ENCODE data around the gene ZBTB7C. TPM values are rescaled to one million over a fixed set of nuclear protein-coding genes. Genes with fewer than 3 reads are reported as not detected.

The ZBTB7C gene
- total RNA-seq, 1 donor from 2014 or later = not detected

DNA sequence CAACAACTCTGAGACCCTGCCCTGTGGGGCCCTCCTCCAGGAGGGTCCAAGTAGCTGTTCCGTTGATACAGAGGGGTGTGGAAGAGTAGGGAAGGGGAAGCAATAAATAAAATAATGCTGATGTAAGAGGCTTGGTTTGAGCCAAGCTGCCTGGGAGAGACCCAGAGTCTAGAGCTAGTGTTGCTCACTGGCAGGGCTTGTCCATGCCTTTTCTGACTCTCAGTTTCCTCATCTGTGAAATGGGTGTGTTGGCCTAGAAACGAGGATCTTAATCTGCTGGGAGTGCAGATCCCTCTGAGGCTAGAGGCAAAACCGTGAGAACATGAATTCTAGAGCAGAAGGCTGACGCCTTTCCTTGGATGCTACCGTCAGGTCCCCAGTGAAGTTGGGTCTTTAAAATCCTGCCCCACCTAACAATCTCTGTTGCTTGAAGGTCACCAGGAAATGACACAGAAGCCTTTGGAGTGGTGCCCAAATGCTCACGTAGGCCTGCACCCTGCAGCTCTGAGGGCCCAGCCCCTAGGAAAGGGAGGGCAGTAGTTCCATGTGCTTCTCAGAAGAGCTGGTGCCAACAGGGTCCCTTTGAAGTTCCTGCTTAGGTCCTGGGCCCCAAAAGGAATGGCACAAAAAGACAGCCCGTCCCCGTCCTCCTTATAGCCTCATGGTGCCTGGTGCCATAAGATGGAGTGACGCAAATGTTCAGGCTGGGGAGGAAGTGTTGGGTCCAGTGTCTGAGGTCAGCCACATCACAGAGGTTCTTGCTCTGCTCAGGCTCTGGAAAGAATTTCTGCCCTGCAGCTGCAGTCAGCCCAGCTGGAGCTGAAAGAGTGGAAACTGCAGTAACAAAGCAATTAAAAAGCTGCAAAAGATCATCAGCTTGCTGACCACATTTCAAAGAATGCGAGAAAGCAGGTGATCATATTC lies 405.5 kb downstream of the ZBTB7C start:
- H3K4me1 Mint-ChIP-seq = peaks cover 7% of the 10 kb centered on the region
- peaks cover 25% of the 10 kb centered on the region for H3K27me3 Mint-ChIP-seq
- H3K9me3 Mint-ChIP-seq = no peaks in the 10 kb centered on the region
- H3K27ac Mint-ChIP-seq = no peak overlapping the region
- CTCF ChIA-PET = interaction anchor here (1.4 kb wide), 1 partner anchor 231 kb away, joined by 4 read pairs; no protein-coding TSS in a partner anchor
- DNase-seq = no peak
- POLR2A ChIA-PET = no interaction called here
- no peak overlapping the region for H3K4me3 Mint-ChIP-seq
- intact Hi-C loops (cut with micrococcal nuclease) = no loop called here
- TF ChIP-seq, protein P1, sequence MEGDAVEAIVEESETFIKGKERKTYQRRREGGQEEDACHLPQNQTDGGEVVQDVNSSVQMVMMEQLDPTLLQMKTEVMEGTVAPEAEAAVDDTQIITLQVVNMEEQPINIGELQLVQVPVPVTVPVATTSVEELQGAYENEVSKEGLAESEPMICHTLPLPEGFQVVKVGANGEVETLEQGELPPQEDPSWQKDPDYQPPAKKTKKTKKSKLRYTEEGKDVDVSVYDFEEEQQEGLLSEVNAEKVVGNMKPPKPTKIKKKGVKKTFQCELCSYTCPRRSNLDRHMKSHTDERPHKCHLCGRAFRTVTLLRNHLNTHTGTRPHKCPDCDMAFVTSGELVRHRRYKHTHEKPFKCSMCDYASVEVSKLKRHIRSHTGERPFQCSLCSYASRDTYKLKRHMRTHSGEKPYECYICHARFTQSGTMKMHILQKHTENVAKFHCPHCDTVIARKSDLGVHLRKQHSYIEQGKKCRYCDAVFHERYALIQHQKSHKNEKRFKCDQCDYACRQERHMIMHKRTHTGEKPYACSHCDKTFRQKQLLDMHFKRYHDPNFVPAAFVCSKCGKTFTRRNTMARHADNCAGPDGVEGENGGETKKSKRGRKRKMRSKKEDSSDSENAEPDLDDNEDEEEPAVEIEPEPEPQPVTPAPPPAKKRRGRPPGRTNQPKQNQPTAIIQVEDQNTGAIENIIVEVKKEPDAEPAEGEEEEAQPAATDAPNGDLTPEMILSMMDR (IDR thresholded peaks at IDR 0.05) = no peak
- no peak for ATAC-seq (ENCODE audit: low read depth)
- H3K36me3 Mint-ChIP-seq (ENCODE audit: low read depth) = no peaks in the 10 kb centered on the region

DNA sequence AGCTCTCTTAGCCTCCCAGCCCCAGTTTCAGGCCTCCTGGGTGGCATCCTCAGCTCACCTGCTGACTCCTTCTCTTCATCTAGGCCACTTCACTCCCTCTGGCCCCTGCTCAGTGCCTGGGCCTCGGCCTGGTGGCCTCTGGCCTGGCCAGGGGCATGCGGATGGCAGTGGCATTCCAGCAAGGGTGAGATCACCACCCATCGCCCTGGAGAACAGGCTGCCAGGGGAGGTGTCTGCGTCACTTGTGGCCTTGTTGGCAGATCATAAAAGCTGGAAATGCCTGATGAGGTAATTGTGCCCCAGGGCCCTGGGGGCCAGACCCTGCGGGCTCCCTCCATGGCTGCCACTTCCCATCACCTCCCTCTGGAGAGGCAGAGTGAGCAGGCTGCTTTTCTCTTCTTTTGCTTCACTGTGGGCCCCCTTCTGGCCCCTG lies 406.2 kb downstream of the ZBTB7C start:
- intact Hi-C loops (cut with micrococcal nuclease) = no loop called here
- no peaks in the 10 kb centered on the region for H3K36me3 Mint-ChIP-seq (ENCODE audit: low read depth)
- TF ChIP-seq, protein P1 (IDR thresholded peaks at IDR 0.05) = no peak
- peaks cover 21% of the 10 kb centered on the region for H3K27me3 Mint-ChIP-seq
- no peak overlapping the region for H3K27ac Mint-ChIP-seq
- peaks cover 3% of the 10 kb centered on the region for H3K4me1 Mint-ChIP-seq
- ATAC-seq (ENCODE audit: low read depth) (no peak), DNase-seq (no peak)
- H3K4me3 Mint-ChIP-seq = no peak overlapping the region
- CTCF ChIA-PET = no interaction called here
- H3K9me3 Mint-ChIP-seq = no peaks in the 10 kb centered on the region
- POLR2A ChIA-PET = no interaction called here

DNA sequence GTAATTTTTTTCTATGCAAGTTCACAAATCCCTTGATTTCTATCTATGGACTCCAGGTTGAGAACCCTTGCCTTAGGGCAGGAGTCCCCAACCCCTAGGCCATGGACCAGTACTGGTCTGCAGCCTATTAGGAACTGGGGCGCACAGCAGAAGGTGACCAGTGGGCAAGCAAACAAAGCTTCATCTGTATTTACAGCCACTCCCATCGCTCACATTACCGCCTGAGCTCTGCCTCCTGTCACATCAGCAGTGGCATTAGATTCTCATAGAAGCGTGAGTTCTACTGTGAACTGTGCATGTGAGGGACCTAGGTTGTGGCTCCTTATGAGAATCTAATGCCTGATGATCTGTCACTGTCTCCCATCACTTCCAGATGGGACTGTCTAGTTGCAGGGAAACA lies 408.5 kb downstream of the ZBTB7C start:
- DNase-seq = no peak
- no peaks in the 10 kb centered on the region for H3K36me3 Mint-ChIP-seq (ENCODE audit: low read depth)
- TF ChIP-seq, protein P1 (IDR thresholded peaks at IDR 0.05) = no peak
- H3K4me3 Mint-ChIP-seq = no peak overlapping the region
- intact Hi-C loops (cut with micrococcal nuclease) = no loop called here
- POLR2A ChIA-PET = no interaction called here
- no peak for ATAC-seq (ENCODE audit: low read depth)
- peaks cover 10% of the 10 kb centered on the region for H3K27me3 Mint-ChIP-seq
- CTCF ChIA-PET = no interaction called here
- no peaks in the 10 kb centered on the region for H3K4me1 Mint-ChIP-seq
- H3K9me3 Mint-ChIP-seq = peaks cover 10% of the 10 kb centered on the region
- no peak overlapping the region for H3K27ac Mint-ChIP-seq

DNA sequence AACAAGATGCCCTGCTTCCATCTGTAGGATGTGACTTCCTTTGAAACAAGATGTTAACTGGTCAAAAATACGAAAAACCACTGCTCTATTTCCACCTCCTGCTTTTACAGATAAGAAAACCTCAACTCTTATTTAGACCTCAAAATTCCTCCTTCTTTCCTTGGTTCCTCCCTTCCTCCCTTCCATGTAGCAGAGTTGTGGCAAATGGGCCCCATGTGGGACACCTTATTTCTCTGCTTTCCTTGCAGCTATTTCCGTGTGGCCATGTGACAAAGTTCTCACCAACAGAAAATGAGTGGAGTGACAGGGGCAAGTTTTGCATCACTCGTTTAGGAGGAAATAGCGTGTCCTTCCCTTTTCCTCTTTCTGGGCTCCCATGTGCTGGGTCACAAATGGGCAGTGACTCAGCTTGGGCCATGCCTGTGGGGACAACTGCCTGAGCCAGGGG lies 409.4 kb downstream of the ZBTB7C start:
- H3K9me3 Mint-ChIP-seq = peaks cover 10% of the 10 kb centered on the region
- CTCF ChIA-PET = no interaction called here
- TF ChIP-seq, protein P1 (IDR thresholded peaks at IDR 0.05) = no peak
- no peak overlapping the region for H3K4me3 Mint-ChIP-seq
- no peak for ATAC-seq (ENCODE audit: low read depth)
- H3K27me3 Mint-ChIP-seq = peaks cover 10% of the 10 kb centered on the region
- no peaks in the 10 kb centered on the region for H3K4me1 Mint-ChIP-seq
- no peaks in the 10 kb centered on the region for H3K36me3 Mint-ChIP-seq (ENCODE audit: low read depth)
- POLR2A ChIA-PET = no interaction called here
- intact Hi-C loops (cut with micrococcal nuclease) = no loop called here
- H3K27ac Mint-ChIP-seq = no peak overlapping the region
- no peak for DNase-seq

DNA sequence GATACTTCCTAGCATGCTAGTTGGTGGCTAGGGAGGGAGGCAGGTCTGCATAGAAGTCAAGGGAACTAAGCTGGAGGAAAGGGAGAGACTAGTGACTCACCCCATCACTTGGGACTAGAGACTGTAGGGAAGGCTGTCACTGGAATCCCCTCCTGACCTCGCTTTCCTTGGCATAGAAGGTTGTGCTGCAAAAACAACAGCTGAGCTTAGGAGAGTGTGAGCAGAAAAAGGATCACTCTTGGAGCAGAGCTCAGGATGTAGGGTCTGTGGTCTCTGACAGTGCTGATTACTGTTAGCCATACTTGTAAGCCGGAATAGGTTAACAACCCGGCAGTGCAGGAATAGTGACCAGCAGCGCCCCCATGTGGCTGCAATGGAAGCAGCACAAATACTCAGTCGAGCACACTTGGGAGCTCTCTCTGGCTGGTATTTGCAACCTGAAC lies 411.8 kb downstream of the ZBTB7C start:
- H3K4me3 Mint-ChIP-seq = no peak overlapping the region
- intact Hi-C loops (cut with micrococcal nuclease) = no loop called here
- no peak for ATAC-seq (ENCODE audit: low read depth)
- CTCF ChIA-PET = interaction anchor here (1.6 to 1.8 kb wide), 2 partner anchors 26 to 225 kb away, joined by 5 read pairs; no protein-coding TSS in a partner anchor
- no peak overlapping the region for H3K27ac Mint-ChIP-seq
- peaks cover 10% of the 10 kb centered on the region for H3K9me3 Mint-ChIP-seq
- TF ChIP-seq, protein P1 (IDR thresholded peaks at IDR 0.05) = no peak
- no peaks in the 10 kb centered on the region for H3K36me3 Mint-ChIP-seq (ENCODE audit: low read depth)
- no peaks in the 10 kb centered on the region for H3K4me1 Mint-ChIP-seq
- H3K27me3 Mint-ChIP-seq = peaks cover 17% of the 10 kb centered on the region
- POLR2A ChIA-PET = interaction anchor here (0.6 kb wide), 1 partner anchor 158 kb away, joined by 11 read pairs; no protein-coding TSS in a partner anchor
- DNase-seq = no peak

Data from activated B cell treated with CpG ODN at 0.5 μM for 24 hours (primary cell).